Measurements from ENCODE around the gene GABRD.

The GABRD gene

GRCh38 chr1:2014741-2015735 lies 4.1 kb upstream of the GABRD start:
- no peak for DNase-seq (ENCODE audit: insufficient read length, low spot score)
- no peak for FAIRE-seq

GRCh38 chr1:2016123-2016522 lies 3.0 kb upstream of the GABRD start:
- no peak for DNase-seq (ENCODE audit: insufficient read length, low spot score)
- no peak for FAIRE-seq

GRCh38 chr1:2018217-2019171 lies 651 bp upstream of the GABRD start:
- no peak for FAIRE-seq
- DNase-seq (ENCODE audit: insufficient read length, low spot score): no peak

- no peak for DNase-seq (ENCODE audit: insufficient read length, low spot score)
- FAIRE-seq: no peak
Observed at GRCh38 chr1:2019571-2020309, 595 bp downstream of the GABRD start.

- FAIRE-seq (no peak), DNase-seq (ENCODE audit: insufficient read length, low spot score) (no peak)
Observed at GRCh38 chr1:2020310-2020655, 1.1 kb downstream of the GABRD start.

GRCh38 chr1:2021550-2021949 lies 2.4 kb downstream of the GABRD start:
- DNase-seq (ENCODE audit: insufficient read length, low spot score) (no peak), FAIRE-seq (no peak)

GRCh38 chr1:2022063-2022770 lies 3.1 kb downstream of the GABRD start:
- DNase-seq (ENCODE audit: insufficient read length, low spot score) (no peak), FAIRE-seq (no peak)

- FAIRE-seq: no peak
Observed at GRCh38 chr1:2023187-2023586, 4.0 kb downstream of the GABRD start.

GRCh38 chr1:2024451-2024850 lies 5.3 kb downstream of the GABRD start:
- DNase-seq (ENCODE audit: insufficient read length, low spot score) (no peak), FAIRE-seq (no peak)

More at GRCh38 chr1:2023187-2023586, 4.0 kb downstream of the GABRD start:
- no peak for DNase-seq (ENCODE audit: insufficient read length, low spot score)

GRCh38 chr1:2024887-2025286 lies 5.7 kb downstream of the GABRD start:
- FAIRE-seq (no peak), DNase-seq (ENCODE audit: insufficient read length, low spot score) (no peak)

GRCh38 chr1:2025491-2025981 lies 6.4 kb downstream of the GABRD start:
- FAIRE-seq: no peak
- DNase-seq (ENCODE audit: insufficient read length, low spot score): no peak

GRCh38 chr1:2027961-2028583 lies 8.9 kb downstream of the GABRD start:
- FAIRE-seq (no peak), DNase-seq (ENCODE audit: insufficient read length, low spot score) (no peak)

GRCh38 chr1:2028870-2029560 lies 9.9 kb downstream of the GABRD start:
- DNase-seq (ENCODE audit: insufficient read length, low spot score) (no peak), FAIRE-seq (no peak)

GRCh38 chr1:2029561-2029960 lies 10.4 kb downstream of the GABRD start:
- FAIRE-seq (no peak), DNase-seq (ENCODE audit: insufficient read length, low spot score) (no peak)

GRCh38 chr1:2030076-2030871 lies 11.1 kb downstream of the GABRD start:
- DNase-seq (ENCODE audit: insufficient read length, low spot score): no peak
- FAIRE-seq: no peak

- no peak for DNase-seq (ENCODE audit: insufficient read length, low spot score)
- FAIRE-seq: no peak
Observed at GRCh38 chr1:2031546-2032540, 12.7 kb downstream of the GABRD start.

GRCh38 chr1:2032737-2033136 lies 13.6 kb downstream of the GABRD start:
- no peak for FAIRE-seq
- no peak for DNase-seq (ENCODE audit: insufficient read length, low spot score)
